Right lobe of liver (tissue), 6 donors: Measurements from ENCODE around the gene GULP1. TPM values are rescaled to one million over a fixed set of nuclear protein-coding genes. Genes with fewer than 3 reads are reported as not detected.

Source experiments
- ATAC-seq, 4 donors: fragments of 200-7000 bp; cut with Tn5 transposase; one replicate each; pipeline ENCODE4 v1.9.1; 2020; ENCODE audit warnings: mild to moderate bottlenecking in 4 of 4, moderate library complexity in 4 of 4
- DNase-seq, 3 donors: peaks; one replicate each; pipeline ENCODE4 v3.0.0-alpha.2; 2020
- H3K27ac ChIP-seq, 3 donors: fragments of 200-600 bp; one replicate each; pipeline ENCODE4 v1.8.0; 2022
- H3K27me3 ChIP-seq, 2 donors: fragments of 200-600 bp; one replicate each; pipeline ENCODE4 v1.8.0; 2022
- H3K36me3 ChIP-seq, 4 donors: fragments of 200-600 bp; sonication (generic) in 1 of 4; one replicate each; pipeline versions ENCODE4 v1.5.1 to v1.8.0; 2017 to 2022; ENCODE audit warnings: control low read depth in 1 of 4
- H3K4me1 ChIP-seq, 4 donors: fragments of 200-600 bp; sonication (generic) in 1 of 4; one replicate each; pipeline versions ENCODE4 v1.5.1 to v1.8.0; 2017 to 2022; ENCODE audit warnings: control low read depth in 1 of 4
- H3K4me3 ChIP-seq, 3 donors: fragments of 200-600 bp; one replicate each; pipeline ENCODE4 v1.8.0; 2022
- H3K9me3 ChIP-seq, 4 donors: fragments of 200-600 bp; sonication (generic) in 1 of 4; one replicate each; pipeline versions ENCODE4 v1.5.1 to v1.8.0; 2017 to 2022; ENCODE audit warnings: control low read depth in 1 of 4
- CTCF ChIP-seq, 4 donors: fragments of 200-600 bp in 3 of 4; fragments of 450-650 bp in 1 of 4; IDR thresholded peaks; one replicate each; pipeline versions ENCODE4 v1.5.1 to v1.8.0; 2016 to 2022; ENCODE audit warnings: antibody characterized with exemption in 4 of 4, mild to moderate bottlenecking in 2 of 4
- POLR2A ChIP-seq: fragments of 450-650 bp; IDR thresholded peaks from one replicate; pipeline ENCODE4 v1.6.1; 2017; ENCODE audit warnings: antibody characterized with exemption, mild to moderate bottlenecking
- WGBS: methylation state at CpG from one replicate; pipeline ENCODE4 v1.1.6; 2018; ENCODE audit warnings: low coverage, low lambda C conversion rate; ENCODE audit not compliant: insufficient coverage; ENCODE audit errors: missing lambda C conversion rate; 5-methylcytosine and 5-hydroxymethylcytosine counted together
- intact Hi-C, 2 donors: fragments of 100-400 bp; cut with DNase I; formaldehyde crosslinking; loops; one replicate each; pipeline versions ENCODE4 v1.11.2 to v1.14.1; 2022
- total RNA-seq, 6 experiments: library from RNA; depleted of rRNA in 2 of 6; stranded (reverse); fragments of >200 nt in 2 of 6; fragmentation: NEBNext Ultra II Directional in 3 of 6; extraction: Animal tissue kit (Norgen Biotek cat#: 25700) in 3 of 6; gene quantifications; one replicate each; pipeline versions ENCODE4 v1.1.0 to v1.2.4, GENCODE V29; 2016 to 2023
- donor health status: DM: no; HTN: yes; CAD: no.
- donor health status: DM: no; HTN: no; CAD: no.
- donor health status: DM: no; HTN: no; CAD: no.
- donor health status: DM: no; HTN: yes; CAD: no.
- donor health status: DM: no; HTN: yes; CAD: no.

GULP1 gene
- total RNA-seq, 6 experiments from 2014 or later, result 0.42 to 4.4 (median 0.89) TPM

GRCh38 chr2:188327518-188328213 lies 36.0 kb downstream of the GULP1 start:
- Histone ChIP-seq H3K27ac (no peak overlapping the region), H3K9me3 (no peaks in the 10 kb centered on the region), H3K36me3 (no peaks in the 10 kb centered on the region), H3K4me3 (no peak overlapping the region), H3K4me1 (no peaks in the 10 kb centered on the region), H3K27me3 (no peaks in the 10 kb centered on the region)
- TF ChIP-seq POLR2A (no peak), CTCF (IDR thresholded peaks at IDR 0.05) (no peak)
- intact Hi-C loops, result no loop called here
- ATAC-seq (no peak), DNase-seq (no peak)

GRCh38 chr2:188328419-188328818 lies 36.7 kb downstream of the GULP1 start:
- H3K9me3 ChIP-seq, result no peaks in the 10 kb centered on the region
- no peaks in the 10 kb centered on the region for H3K27me3 ChIP-seq
- H3K27ac ChIP-seq, result no peak overlapping the region
- H3K36me3 ChIP-seq, result no peaks in the 10 kb centered on the region
- no peaks in the 10 kb centered on the region for H3K4me1 ChIP-seq
- ATAC-seq, result no peak
- intact Hi-C loops, result no loop called here
- H3K4me3 ChIP-seq, result no peak overlapping the region
- 67% methylated on average over 1 of the region's 1 CpG for WGBS
- no peak for DNase-seq
- no peak for TF ChIP-seq POLR2A
- no peak for TF ChIP-seq CTCF (IDR thresholded peaks at IDR 0.05)

- DNase-seq (no peak), ATAC-seq (no peak)
- 46% methylated on average over 2 of the region's 2 CpGs for WGBS
- TF ChIP-seq POLR2A (no peak), CTCF (IDR thresholded peaks at IDR 0.05) (no peak)
- Histone ChIP-seq H3K27me3 (no peaks in the 10 kb centered on the region), H3K9me3 (no peaks in the 10 kb centered on the region), H3K27ac (no peak overlapping the region), H3K4me3 (no peak overlapping the region), H3K36me3 (no peaks in the 10 kb centered on the region), H3K4me1 (no peaks in the 10 kb centered on the region)
- intact Hi-C loops, result no loop called here
Observed at GRCh38 chr2:188330316-188331053, 38.8 kb downstream of the GULP1 start.

GRCh38 chr2:188332619-188333018 lies 40.9 kb downstream of the GULP1 start:
- Histone ChIP-seq H3K27me3 (no peaks in the 10 kb centered on the region), H3K9me3 (no peaks in the 10 kb centered on the region), H3K4me3 (no peak overlapping the region), H3K27ac (no peak overlapping the region), H3K4me1 (no peaks in the 10 kb centered on the region), H3K36me3 (no peaks in the 10 kb centered on the region)
- 80% methylated on average over 2 of the region's 2 CpGs for WGBS
- no peak for TF ChIP-seq POLR2A
- TF ChIP-seq CTCF (IDR thresholded peaks at IDR 0.05), result no peak
- DNase-seq (no peak), ATAC-seq (no peak)
- intact Hi-C loops, result no loop called here
